Stimulated activated CD4-positive, alpha-beta T cell treated with anti-CD3 and anti-CD28 coated beads, Interleukin-1b, Interleukin-23, amount 100 ng/mL, for 1 hour (primary cell): ENCODE data around the gene PCBD2.
"Not testable (repeated sequence)": the region's sequence is repeated elsewhere in the genome, so short reads cannot be mapped to it uniquely, and the experiment has no call there.

Experiments used
- DNase-seq, 2 donors: peaks; one replicate each; pipeline ENCODE4 v3.0.0-alpha.2; 2020; ENCODE audit warnings: low read depth in 2 of 2

Gene PCBD2

DNA sequence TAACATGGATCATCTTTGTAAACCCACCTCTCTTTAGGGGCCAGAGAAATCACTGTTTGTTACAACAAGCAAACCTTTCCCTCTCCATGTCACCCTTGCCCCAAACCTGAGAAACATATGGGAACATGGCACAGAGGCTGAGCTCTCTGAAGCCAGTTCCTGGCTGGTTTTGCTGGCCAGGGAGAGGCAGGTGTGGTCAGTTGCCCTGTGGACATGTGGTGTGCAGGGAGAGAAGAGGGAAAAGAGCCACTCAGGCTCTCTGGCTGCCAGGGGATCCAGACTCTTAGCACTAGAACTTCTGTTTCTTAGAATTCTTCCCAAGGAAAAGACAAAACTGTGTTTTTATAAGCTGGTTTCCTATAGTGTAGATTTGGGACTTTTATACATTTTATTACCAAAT is 58.2 kb downstream of the PCBD2 start:
- DNase-seq, result no peak

- no peak for DNase-seq
These were observed 59.7 kb downstream of the PCBD2 start for GRCh38 chr5:134964359-134965270.

DNA sequence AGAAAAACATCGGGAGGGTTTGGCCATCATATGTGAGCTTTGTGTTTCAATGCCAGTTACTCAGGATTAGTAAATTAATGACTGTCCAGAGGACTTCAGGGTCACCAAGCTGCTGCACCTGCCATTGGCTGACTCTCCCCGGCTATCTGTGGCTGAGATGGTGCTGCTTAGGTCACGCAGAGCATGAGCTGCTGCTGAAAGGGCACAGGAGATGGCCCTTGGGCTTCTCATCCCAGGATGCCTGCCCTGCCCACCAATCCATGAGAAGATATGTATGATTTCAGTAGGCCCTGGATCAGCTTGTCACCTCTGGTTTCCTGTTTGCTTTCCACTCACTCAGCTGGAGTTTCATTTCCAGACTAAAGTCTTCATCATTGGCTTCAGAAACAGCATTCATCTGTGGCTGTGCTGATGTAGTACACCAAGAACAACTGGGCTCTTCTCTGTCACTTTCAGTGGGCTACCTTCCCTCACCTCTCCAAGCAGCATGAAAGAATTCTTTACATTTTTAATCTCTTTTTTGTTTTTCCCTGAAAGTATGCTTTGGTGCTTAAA is 60.4 kb downstream of the PCBD2 start:
- DNase-seq, result no peak

- DNase-seq, result no peak
These were observed 62.7 kb downstream of the PCBD2 start, which contains the start of gene CATSPER3 for GRCh38 chr5:134967607-134968006. TSS of gene CATSPER3 (plus strand) at chr5:134967907. CDS start at chr5:134967992, 85 bp downstream.

DNA sequence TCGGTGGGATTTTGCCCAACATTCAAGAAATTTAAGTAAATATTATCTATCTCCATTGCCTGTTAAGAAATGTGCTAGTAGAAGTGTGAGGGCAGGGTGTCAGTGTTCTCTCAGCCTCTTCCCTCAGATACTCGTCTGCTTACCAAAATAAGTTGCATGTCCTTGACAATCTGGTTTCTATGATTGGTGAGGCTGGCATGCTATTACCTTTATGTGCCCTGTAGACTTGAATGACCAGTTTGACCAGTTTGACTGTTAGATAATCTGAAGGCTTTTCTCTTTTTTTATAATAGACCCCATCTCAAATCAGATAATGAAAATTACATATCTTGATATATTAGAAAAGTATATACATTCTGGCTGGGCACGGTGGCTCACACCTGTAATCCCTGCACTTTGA is 63.1 kb downstream of the PCBD2 start:
- DNase-seq, result no peak

DNA sequence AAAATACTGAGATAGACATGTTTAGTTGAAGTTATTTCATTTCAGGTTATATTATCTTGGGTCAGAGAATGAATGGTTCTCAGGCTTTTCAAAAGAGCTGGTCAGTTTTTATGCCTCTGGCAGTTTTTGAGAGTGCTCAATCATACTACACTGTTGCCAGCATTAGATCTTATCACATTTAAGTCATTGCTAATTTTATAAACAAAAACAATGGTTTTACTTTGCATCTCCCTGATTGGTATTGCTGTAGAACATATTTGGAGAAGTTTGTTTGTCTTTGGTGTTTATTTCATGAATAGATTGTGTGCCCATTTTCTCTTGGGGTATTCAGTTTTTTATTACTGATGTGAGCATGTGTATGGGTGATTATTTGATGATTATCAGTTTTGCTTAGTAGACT is 64.2 kb downstream of the PCBD2 start:
- DNase-seq, result no peak

DNA sequence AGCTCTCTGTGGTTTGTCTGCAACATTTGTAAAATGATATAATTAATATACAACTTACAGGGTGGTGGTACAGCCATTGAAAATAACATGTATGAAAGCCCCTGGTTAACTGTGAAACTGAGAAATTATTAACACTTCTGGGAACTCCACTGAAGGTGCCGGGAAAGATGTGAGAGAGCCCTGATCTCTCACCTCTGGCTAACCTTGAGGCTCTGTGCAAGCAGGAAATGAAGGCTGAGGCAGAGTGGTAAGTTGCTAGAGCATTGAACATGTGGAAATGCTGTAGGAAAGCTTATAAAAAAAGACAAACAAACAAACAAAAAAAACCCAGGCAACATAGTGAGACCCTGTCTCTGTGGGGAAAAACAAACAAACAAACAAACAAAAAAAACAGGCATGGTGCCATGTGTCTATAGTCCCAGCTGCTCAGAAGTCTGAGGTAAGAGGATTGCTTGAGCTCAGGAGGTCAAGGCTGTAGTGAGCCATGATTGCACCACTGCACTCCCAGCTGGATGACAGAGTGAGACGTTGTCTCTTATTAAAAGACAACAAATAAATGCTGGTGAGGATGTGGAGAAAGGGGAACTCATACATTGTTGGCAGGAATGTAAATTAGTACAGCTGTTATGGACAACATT is 70.3 kb downstream of the PCBD2 start:
- DNase-seq, result no peak

- DNase-seq, result no peak
These were observed 70.9 kb downstream of the PCBD2 start for GRCh38 chr5:134975843-134976242.

DNA sequence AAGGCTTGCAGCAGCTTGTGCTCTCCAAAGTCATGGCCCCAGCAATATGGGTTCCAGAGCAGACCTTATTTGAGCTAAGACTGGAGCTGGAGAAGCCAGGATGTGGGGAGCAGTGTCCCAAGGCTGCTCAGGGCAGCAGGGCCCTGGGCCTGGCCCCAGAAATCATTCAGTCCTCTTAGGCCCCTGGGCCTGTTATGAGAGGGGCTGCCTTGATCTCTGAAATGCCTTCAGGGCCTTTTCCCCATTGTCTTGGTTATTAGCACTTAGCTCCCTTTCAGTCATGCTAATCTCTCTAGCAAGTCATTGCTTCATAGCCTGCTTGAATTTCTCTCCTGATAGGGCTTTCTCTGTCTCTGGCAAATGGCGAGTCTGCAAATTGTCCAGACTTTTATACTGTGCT is 71.9 kb downstream of the PCBD2 start:
- DNase-seq, result no peak

DNA sequence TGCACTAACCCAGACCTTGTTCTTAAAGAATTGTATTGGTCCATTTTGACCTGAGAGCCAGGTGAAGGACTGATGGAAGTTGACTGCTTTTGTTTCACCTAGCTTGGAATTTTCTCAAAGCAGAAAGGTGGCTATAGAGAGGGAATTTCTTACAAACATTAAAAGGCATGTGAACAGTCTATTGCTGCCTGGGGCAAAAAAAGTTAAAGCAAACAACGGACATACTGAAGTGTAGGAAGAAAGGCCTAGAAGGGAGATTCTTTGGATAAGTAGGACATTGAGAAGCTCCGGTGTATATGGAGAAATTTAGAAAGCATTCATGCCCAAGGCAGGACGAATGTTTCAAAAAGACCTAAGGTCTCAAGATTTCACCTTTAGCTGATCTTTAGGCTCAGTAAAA is 74.5 kb downstream of the PCBD2 start:
- DNase-seq, result no peak

GRCh38 chr5:134982230-134982629 is 77.3 kb downstream of the PCBD2 start:
- no peak for DNase-seq

DNA sequence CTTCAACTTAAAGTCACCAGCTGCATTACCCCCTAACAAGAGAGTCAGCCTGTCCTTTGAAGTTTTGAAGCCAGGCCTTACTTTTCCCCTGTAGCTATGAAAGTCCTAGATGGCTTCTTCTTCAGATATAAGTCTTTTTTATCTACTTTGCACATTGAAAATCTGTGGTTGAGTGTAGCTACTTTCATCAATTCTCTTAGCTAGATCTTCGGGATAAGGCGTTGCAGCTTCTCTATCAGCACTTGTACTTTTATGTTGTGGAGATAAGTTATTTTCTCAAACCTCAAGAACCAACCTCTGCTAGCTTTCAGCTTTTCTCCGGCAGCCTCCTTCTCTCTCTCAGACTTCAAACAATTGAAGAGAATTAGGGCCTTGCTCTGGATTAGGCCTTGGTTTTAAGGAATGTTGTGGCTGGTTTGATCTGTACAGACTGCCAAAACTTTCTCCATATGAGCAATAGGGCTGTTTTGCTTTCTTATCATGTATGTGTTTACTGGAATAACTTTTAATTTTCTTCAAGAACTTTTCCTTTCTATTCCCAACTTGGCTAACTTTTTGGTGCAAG is 84.4 kb downstream of the PCBD2 start:
- DNase-seq, result no peak

DNA sequence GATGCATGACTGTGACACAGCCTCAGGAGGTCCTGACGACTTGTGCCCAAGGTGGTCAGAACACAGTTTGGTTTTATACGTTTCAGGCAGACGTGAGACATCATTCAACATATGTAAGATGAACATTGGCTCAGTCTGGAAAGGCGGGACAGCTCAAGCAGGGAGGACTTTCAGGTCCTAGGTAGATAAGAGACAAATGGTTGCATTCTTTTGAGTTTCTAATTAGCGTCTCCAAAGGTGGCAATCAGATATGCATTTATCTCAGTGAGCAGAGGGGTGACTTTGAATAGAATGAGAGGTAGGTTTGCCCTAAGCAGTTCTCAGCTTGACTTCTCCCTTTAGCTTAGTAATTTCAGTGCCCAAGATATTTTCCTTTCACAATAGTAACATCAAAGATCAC is 85.3 kb downstream of the PCBD2 start:
- not testable (repeated sequence) for DNase-seq

- DNase-seq, result no peak
These were observed 87.2 kb downstream of the PCBD2 start for GRCh38 chr5:134992148-134992547.

GRCh38 chr5:134993161-134993560 is 88.2 kb downstream of the PCBD2 start:
- DNase-seq, result no peak

DNA sequence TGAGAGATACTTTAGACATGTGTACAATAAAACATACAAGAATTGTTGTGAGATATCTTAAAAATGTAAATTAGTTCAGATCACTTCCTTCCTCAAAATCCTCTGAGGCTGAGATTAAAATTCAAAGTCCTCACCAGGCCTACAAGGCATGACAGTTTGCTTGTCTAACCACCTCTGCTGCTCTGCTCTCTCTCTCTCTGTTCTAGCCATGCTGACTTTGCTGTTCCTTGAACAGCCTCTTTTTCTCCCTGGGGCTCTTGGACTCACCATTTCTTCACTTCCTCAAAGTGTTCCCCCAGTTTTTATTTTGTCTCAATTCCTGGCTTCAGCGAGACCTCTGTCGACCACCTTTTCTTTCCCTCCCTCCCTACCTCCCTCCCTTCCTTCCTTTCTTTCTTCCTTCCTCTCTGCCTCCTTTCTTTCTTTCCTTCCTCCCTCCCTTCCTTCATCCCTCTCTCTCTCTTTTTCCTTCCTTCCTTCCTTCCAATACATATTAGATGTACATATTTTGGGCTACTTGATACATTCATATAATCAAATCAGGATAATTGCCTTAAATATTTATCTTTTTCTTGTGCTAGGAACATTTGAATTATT is 89.7 kb downstream of the PCBD2 start:
- no peak for DNase-seq

- no peak for DNase-seq
These were observed 91.0 kb downstream of the PCBD2 start for GRCh38 chr5:134995850-134996402.

DNA sequence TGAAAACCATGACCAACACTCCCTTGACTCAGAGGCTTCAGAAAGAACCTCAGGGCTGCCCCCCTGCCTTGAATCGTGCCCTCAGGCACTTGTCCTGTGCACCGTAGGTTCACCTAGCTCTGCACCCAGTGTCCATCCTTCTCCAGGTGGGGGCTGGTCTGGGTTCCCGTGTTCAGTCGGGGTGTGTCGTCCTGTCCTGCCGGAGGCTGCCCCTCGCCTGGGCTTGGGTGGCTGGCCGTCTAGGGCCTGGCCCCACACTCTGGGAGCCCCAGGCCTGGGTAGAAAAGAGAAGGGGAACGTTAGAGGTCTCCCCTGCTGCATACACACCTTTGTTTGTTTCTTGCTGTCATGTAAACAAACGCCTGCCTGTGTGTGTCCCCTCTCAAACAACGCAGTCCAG is 92.1 kb downstream of the PCBD2 start:
- no peak for DNase-seq

DNA sequence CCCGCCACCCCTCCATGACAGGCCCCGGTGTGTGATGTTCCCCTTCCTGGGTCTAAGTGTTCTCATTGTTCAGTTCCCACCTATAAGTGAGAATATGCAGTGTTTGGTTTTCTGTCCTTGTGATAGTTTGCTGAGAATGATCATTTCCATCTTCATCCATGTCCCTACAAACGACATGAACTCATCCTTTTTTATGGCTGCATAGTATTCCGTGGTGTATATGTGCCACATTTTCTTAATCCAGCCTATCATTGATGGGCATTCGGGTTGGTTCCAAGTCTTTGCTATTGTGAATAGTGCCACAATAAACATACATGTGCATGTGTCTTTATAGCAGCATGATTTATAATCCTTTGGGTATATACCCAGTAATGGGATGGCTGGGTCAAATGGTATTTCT is 93.1 kb downstream of the PCBD2 start:
- not testable (repeated sequence) for DNase-seq

GRCh38 chr5:135004376-135004775 is 99.4 kb downstream of the PCBD2 start:
- no peak for DNase-seq

GRCh38 chr5:135005076-135005475 is 100.1 kb downstream of the PCBD2 start:
- no peak for DNase-seq

GRCh38 chr5:135007305-135007704 is 102.4 kb downstream of the PCBD2 start:
- DNase-seq, result no peak
